CD4-positive, alpha-beta T cell treated with Interleukin-4 for 4 hours (primary cell): ENCODE data around the gene TOMM40.

ENCODE experiments used
- DNase-seq: peaks from one replicate; pipeline ENCODE4 v3.0.0-alpha.2; 2020

TOMM40 gene

GRCh38 chr19:44931541-44931940 lies 40.5 kb downstream of the TOMM40 start:
- DNase-seq, result no peak

GRCh38 chr19:44939668-44940067 lies 48.6 kb downstream of the TOMM40 start:
- DNase-seq, result no peak

DNA sequence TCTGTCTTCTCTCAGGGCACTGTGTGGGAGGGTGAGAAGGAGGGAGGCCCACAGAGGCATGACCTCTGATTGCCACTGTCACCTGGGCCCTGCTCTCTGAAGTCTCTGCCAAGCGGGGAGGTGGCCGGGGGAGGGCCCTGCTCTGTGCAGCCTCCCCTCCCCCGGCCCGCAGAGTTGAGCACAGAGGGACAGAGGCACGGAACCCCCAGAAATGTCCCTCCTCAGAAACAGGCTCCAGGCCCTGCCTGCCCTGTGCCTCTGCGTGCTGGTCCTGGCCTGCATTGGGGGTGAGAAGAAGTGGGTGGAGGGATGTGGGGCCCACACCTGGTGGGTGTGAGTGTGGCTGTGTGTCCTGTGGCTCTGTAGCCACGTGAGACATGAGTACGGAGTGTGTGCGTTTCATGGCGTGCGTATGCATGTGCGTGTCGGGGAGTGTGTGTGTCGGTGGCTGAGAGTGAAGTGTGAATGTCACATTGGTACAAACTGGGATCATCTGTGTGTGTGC lies 51.1 kb downstream of the TOMM40 start, which contains the start of gene APOC4:
Gene APOC4, plus strand, starts transcription at position 171 of the 505 bp plus-strand sequence. Its CDS starts 41 bp downstream, at position 212.
- DNase-seq, result no peak

- peak; percentile 6 for DNase-seq
These were observed 52.8 kb downstream of the TOMM40 start for GRCh38 chr19:44943801-44944249.

DNA sequence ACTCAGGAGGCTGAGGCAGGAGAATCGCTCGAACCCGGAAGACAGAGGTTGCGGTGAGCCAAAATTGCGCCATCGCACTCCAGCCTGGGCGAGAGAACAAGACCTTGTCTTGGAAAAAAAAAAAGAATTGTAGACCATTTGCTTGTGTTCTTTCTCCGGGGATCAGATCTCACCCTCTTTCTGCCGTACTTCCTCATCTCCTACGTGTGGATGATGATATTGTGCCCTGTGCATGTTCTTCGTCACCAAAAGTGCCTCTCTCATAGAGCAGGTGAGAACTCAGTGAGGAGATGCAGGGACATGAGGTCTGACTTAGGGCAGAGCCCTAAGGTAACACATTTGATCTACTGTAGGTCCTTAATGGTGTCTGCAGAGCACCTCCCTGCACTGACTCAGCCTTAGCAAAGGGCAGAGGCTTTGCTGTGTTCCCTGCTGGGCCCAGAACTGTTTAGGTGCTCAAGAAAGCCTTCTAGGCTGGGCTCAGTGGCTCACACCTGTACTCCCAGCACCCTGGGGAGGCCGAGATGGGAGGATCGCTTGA lies 56.1 kb downstream of the TOMM40 start:
- no peak for DNase-seq

- no peak for DNase-seq
These were observed 57.2 kb downstream of the TOMM40 start for GRCh38 chr19:44948237-44948636.

GRCh38 chr19:44948763-44949374 lies 57.8 kb downstream of the TOMM40 start:
- DNase-seq, result no peak

DNA sequence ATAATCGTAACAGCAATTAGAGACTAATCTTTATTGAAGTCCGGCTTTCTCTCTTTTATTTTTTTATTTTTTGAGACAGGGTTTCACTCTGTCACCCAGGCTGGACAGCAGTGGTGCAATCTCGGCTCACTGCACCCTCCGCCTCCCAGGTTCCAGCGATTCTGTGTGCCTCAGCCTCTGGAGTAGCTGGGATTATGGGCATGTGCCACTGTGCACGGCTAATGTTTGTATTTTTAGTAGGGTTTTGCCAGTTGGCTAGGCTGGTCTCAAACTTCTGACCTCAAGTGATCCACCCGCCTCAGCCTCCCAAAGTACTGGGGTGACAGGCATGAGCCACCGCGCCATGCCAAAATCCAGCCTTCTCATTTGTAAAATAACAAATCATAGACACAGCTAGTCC lies 58.5 kb downstream of the TOMM40 start:
- DNase-seq, result no peak

DNA sequence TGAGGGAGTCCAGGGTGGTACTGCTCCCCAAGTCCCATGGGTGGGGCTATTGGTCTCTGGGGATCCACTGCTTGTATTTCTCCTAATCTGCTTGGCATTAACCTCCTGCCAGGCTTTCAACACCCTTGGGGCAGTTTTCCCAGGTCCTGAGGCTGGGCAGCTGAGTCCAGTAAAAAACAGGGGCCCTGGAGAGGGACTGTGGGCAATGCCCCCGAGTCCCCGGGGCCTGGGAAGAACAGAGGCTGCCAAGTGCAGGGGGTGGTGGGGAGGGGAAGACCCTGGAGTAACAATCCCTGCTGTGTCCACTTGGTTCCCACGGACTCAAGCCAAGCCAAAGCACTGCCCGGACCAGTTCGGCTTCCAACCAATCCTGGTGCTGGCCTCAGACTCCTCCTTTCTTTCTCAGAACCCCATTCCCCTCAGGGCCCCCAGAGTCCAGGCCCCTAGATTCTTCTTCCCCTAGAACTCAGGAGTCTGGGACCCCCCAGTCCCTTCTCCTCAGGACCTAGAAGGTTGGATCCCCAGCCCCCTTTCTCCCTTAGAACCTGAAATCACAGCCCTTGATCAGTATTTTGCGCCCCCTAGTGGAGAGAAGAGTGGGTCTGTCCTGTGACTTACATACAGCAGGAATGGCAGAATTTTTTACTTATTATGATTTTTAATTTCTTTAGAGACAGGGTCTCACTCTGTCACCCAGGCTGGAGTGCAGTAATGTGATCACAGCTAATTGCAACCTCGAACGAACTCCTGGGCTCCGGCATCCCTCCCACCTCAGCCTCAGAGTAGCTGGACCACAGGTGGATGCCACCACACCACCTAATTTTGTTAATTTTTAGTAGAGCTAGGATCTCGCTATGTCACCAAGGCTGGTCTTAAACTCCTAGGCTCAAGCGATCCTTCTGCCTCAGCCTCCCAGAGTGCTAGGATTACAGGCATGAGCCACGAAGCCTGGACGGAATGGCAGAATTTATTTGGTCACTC lies 60.4 kb downstream of the TOMM40 start:
- DNase-seq, result peak; percentile 75
